GM12878 (cell line): ENCODE measurements around the gene PGF. TPM values are rescaled to one million over a fixed set of nuclear protein-coding genes. Genes with fewer than 3 reads are reported as not detected.

ENCODE experiments used
- ATAC-seq: fragments of 200-7000 bp; cut with Tn5 transposase; 3 replicates; pipeline ENCODE4 v1.9.1; 2020; ENCODE audit warnings: mild to moderate bottlenecking, moderate library complexity
- BruUV-seq: library from RNA; stranded (reverse); fragments of 400-500 nt; replicated peaks from 2 replicates; lab custom pipeline; 2021; lab: Mats Ljungman, UMichigan
- CTCF ChIA-PET: fragments of 300-600 bp; sonication (Branson Sonifier 250); formaldehyde crosslinking; extraction: SDS; loops from one replicate; lab custom pipeline; 2021; ENCODE audit warnings: inconsistent platforms; lab: Yijun Ruan, JAX
- POLR2A ChIA-PET: fragments of 350-600 bp; formaldehyde crosslinking; extraction: SDS; loops from one replicate; lab custom pipeline; 2021; ENCODE audit warnings: inconsistent platforms; lab: Charles Lee
- RAD21 ChIA-PET: fragments of 300-600 bp; sonication (Branson Sonifier 250); formaldehyde crosslinking; loops from one replicate; lab custom pipeline; 2023; ENCODE audit warnings: antibody characterized with exemption; ENCODE audit not compliant: unreplicated experiment; lab: Charles Lee
- SMC1A ChIA-PET: fragments of 300-600 bp; sonication (Branson Sonifier 250); formaldehyde crosslinking; loops from one replicate; lab custom pipeline; 2023; ENCODE audit not compliant: unreplicated experiment, uncharacterized antibody; lab: Charles Lee
- DNase-seq: peaks from one replicate; pipeline ENCODE4 v3.0.0-alpha.2; 2011; ENCODE audit warnings: low read depth, low spot score
- FAIRE-seq: peaks from 3 replicates; lab custom pipeline; 2011; peaks lifted over from hg19 to GRCh38; lab: Jason Lieb, UNC
- H2AFZ ChIP-seq: 2 replicates; pipeline ENCODE4 v1.6.0; 2011; ENCODE audit warnings: low read depth, low read length, control low read depth; ENCODE audit not compliant: control insufficient read depth
- H3K27ac ChIP-seq: 2 replicates; pipeline ENCODE4 v1.5.1; 2011; ENCODE audit warnings: control low read depth; ENCODE audit not compliant: control insufficient read depth, insufficient read depth
- H3K27me3 ChIP-seq, 2 experiments: replicated peaks in 1 of 2; 2 replicates each; pipeline versions ENCODE4 v1.6.0 to v1.6.1; 2011; ENCODE audit warnings: low read length in 1 of 2; ENCODE audit not compliant: control insufficient read depth in 2 of 2, insufficient read depth in 2 of 2
- H3K36me3 ChIP-seq, 2 experiments: 2 replicates each; pipeline ENCODE4 v1.5.1; 2011; ENCODE audit warnings: low read length in 1 of 2; ENCODE audit not compliant: control insufficient read depth in 2 of 2, insufficient read depth in 2 of 2
- H3K4me1 ChIP-seq: 2 replicates; pipeline ENCODE4 v1.6.1; 2011; ENCODE audit warnings: mild to moderate bottlenecking, low read length, moderate library complexity, mixed read lengths; ENCODE audit not compliant: control insufficient read depth, insufficient read depth
- H3K4me2 ChIP-seq: 2 replicates; pipeline ENCODE4 v1.6.0; 2011; ENCODE audit warnings: control low read depth; ENCODE audit not compliant: control insufficient read depth, insufficient read depth
- H3K4me3 ChIP-seq: fragments of 200-600 bp; sonication (generic); 2 replicates; pipeline ENCODE4 v1.5.1; 2016
- H3K79me2 ChIP-seq: 2 replicates; pipeline ENCODE4 v1.6.0; 2011; ENCODE audit warnings: low read length; ENCODE audit not compliant: control insufficient read depth, insufficient read depth
- H3K9ac ChIP-seq: 2 replicates; pipeline ENCODE4 v1.8.0; 2011; ENCODE audit warnings: low read length, control low read depth, mixed read lengths; ENCODE audit not compliant: control insufficient read depth, insufficient read depth
- H3K9me3 ChIP-seq: replicated peaks from 3 replicates; pipeline ENCODE4 v1.5.1; 2011; ENCODE audit warnings: mild to moderate bottlenecking, low read length; ENCODE audit not compliant: control insufficient read depth, insufficient read depth
- H4K20me1 ChIP-seq: 2 replicates; pipeline ENCODE4 v1.6.0; 2011; ENCODE audit not compliant: control insufficient read depth, insufficient read depth
- BRCA1 ChIP-seq: IDR thresholded peaks from 2 replicates; pipeline ENCODE4 v1.6.1; 2011; ENCODE audit warnings: low read depth, low read length, improper control_type of control experiment
- CBX5 ChIP-seq: sonication (generic); IDR thresholded peaks from 2 replicates; pipeline ENCODE4 v1.6.1; 2016; ENCODE audit warnings: low read depth, moderate library complexity, mild to moderate bottlenecking, inconsistent platforms
- MEF2B ChIP-seq: fragments of 450-650 bp; IDR thresholded peaks from 2 replicates; pipeline ENCODE4 v1.6.1; 2018; ENCODE audit warnings: mild to moderate bottlenecking, moderate library complexity; ENCODE audit not compliant: partially characterized antibody, poor library complexity, severe bottlenecking
- STAT3 ChIP-seq: IDR thresholded peaks from 2 replicates; pipeline ENCODE4 v1.6.1; 2011; ENCODE audit warnings: low read depth, low read length, improper control_type of control experiment
- TBL1XR1 ChIP-seq: IDR thresholded peaks from 2 replicates; pipeline ENCODE4 v1.6.1; 2012; ENCODE audit warnings: low read depth, low read length, improper control_type of control experiment
- WRNIP1 ChIP-seq: IDR thresholded peaks from 2 replicates; pipeline ENCODE4 v1.6.1; 2011; ENCODE audit warnings: low read depth, low read length, improper control_type of control experiment, borderline replicate concordance
- WGBS: methylation state at CpG from one replicate; pipeline ENCODE4 v1.1.6; 2016; ENCODE audit warnings: low lambda C conversion rate; ENCODE audit not compliant: insufficient replicate concordance, insufficient coverage; ENCODE audit errors: missing lambda C conversion rate; 5-methylcytosine and 5-hydroxymethylcytosine counted together
- in situ Hi-C: fragments of 300-500 bp; cut with MboI; formaldehyde crosslinking; loops from 9 replicates; pipeline ENCODE4 v1.14.3; 2018; ENCODE audit warnings: mixed read lengths
- intact Hi-C: fragments of 100-400 bp; cut with micrococcal nuclease; formaldehyde crosslinking; loops from one replicate; pipeline ENCODE4 v1.14.2; 2022; ENCODE audit not compliant: unreplicated experiment
- polyA plus RNA-seq, 11 experiments: library from polyadenylated mRNA; depleted of rRNA in 4 of 11; unstranded in 6 of 11; stranded (reverse) in 5 of 11; fragments of >200 nt; fragmentation: Nextera tagmentation in 4 of 11; fragmentation: Illumina TruSeq in 1 of 11; extraction: Ambion mirVana in 4 of 11; extraction: Trizol in 1 of 11; gene quantifications; 1 replicate in 1 of 11; 2 replicates in 10 of 11; pipeline versions ENCODE4 v1.2.1 to v1.2.3, GENCODE V29; 2011 to 2016; ENCODE audit warnings: inconsistent platforms in 2 of 11, missing spikeins in 2 of 11, low read depth in 1 of 11
- total RNA-seq, 4 experiments: library from RNA; depleted of rRNA in 3 of 4; stranded (reverse); fragments of >200 nt in 3 of 4; fragmentation: Illumina TruSeq in 1 of 4; extraction: Trizol in 1 of 4; gene quantifications; 2 replicates each; pipeline versions ENCODE4 v1.2.1 to v1.2.3, GENCODE V29; 2013 to 2021
- TF ChIP-seq, protein P1 (sequence below): IDR thresholded peaks from 2 replicates; pipeline ENCODE4 v1.6.1; 2012; ENCODE audit warnings: low read depth, low read length, improper control_type of control experiment
- TF ChIP-seq, protein P2 (sequence below): fragments of 450-650 bp; IDR thresholded peaks from 2 replicates; pipeline ENCODE4 v1.6.1; 2014; ENCODE audit warnings: mild to moderate bottlenecking

PGF gene
- total and polyA plus RNA-seq, 10 of the 15 experiments (the other 5 are each of a cell fraction or from before 2014, with no cell fraction given): 0.11 to 5.5 (median 0.63) TPM

- Histone ChIP-seq H3K36me3 (peaks cover 4 to 6% of the 10 kb centered on the region in 2 experiments; a peak in 3 of 4 replicates), H3K79me2 (no peaks in the 10 kb centered on the region), H3K27me3 (no peaks in the 10 kb centered on the region), H4K20me1 (no peaks in the 10 kb centered on the region), H3K4me1 (no peaks in the 10 kb centered on the region), H3K4me3 (no peak overlapping the region), H3K4me2 (no peak overlapping the region), H3K9me3 (no peaks in the 10 kb centered on the region), H3K9ac (no peak overlapping the region), H2AFZ (no peak overlapping the region), H3K27ac (no peak overlapping the region)
- CTCF ChIA-PET: interaction anchor here (0.8 to 26.0 kb wide), 3 partner anchors 30 to 180 kb away, joined by 3 to 552 read pairs (median 6); no protein-coding TSS in a partner anchor
- ATAC-seq (no peak), FAIRE-seq (no peak), DNase-seq (no peak)
- RAD21 ChIA-PET: no interaction called here
- POLR2A ChIA-PET: no interaction called here
- no TSS peak for BruUV-seq
- SMC1A ChIA-PET: no interaction called here
- in situ Hi-C loops: no loop called here
- 81% methylated on average over 9 of the region's 10 CpGs for WGBS
- TF ChIP-seq MEF2B: no peak
- TF ChIP-seq BRCA1: no peak
- TF ChIP-seq, protein P1, sequence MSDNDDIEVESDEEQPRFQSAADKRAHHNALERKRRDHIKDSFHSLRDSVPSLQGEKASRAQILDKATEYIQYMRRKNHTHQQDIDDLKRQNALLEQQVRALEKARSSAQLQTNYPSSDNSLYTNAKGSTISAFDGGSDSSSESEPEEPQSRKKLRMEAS: no peak
- TF ChIP-seq TBL1XR1: no peak
- TF ChIP-seq, protein P2, sequence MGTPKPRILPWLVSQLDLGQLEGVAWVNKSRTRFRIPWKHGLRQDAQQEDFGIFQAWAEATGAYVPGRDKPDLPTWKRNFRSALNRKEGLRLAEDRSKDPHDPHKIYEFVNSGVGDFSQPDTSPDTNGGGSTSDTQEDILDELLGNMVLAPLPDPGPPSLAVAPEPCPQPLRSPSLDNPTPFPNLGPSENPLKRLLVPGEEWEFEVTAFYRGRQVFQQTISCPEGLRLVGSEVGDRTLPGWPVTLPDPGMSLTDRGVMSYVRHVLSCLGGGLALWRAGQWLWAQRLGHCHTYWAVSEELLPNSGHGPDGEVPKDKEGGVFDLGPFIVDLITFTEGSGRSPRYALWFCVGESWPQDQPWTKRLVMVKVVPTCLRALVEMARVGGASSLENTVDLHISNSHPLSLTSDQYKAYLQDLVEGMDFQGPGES: no peak
- TF ChIP-seq STAT3: no peak
- TF ChIP-seq WRNIP1: no peak
- no peak for TF ChIP-seq CBX5
- intact Hi-C loops: no loop called here
Measured at GRCh38 chr14:74909911-74910310, 45.5 kb downstream of the PGF start.
